Hepatic stellate cell (primary cell): Measurements from ENCODE around the gene CYP2F1.
A peak's percentile ranks its signal among the peaks of the same experiment; 100 is the strongest.
"Not testable (repeated sequence)": the region's sequence is repeated elsewhere in the genome, so short reads cannot be mapped to it uniquely, and the experiment has no call there.

Experiments used
- DNase-seq: peaks from one replicate; pipeline ENCODE4 v3.0.0; 2011; ENCODE audit warnings: low spot score

The CYP2F1 gene

DNA sequence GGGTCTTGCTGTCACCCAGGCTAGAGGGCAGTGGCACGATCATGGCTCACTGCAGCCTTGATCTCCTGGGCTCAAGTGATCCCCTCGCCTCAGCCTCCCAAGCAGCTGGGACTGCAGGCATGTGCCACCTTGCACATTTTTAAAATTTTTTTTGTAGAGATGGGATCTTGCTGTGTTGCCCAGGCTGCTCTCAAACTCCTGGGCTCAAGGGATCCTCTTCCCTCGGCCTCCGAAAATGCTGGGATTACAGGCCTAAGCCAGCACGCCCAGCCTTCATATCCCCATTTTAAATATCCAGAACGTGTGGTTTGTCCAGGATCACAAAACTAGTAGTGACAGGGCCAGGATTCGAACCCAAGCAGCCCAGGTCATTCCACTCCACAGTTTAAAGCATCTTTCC lies 13.1 kb downstream of the CYP2F1 start:
- not testable (repeated sequence) for DNase-seq

DNA sequence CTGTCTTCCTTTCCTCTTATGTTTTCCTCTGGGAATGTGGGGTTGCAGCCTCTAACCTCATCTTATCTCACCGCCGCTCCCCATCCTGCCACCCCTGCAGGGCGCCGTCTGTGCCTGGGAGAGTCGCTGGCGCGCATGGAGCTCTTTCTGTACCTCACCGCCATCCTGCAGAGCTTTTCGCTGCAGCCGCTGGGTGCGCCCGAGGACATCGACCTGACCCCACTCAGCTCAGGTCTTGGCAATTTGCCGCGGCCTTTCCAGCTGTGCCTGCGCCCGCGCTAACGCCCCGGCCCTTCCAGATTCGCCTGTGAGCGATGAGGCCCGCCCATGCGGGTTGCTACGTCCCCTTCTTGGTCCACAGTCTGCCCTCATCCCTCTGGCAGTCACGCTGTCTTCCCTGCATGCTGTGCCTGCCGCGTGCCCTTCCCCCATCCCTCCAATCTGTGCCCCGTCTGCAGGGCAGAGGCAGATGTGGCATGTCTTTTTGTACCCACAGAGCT lies 13.6 kb downstream of the CYP2F1 start:
- peak; percentile 41 for DNase-seq

DNA sequence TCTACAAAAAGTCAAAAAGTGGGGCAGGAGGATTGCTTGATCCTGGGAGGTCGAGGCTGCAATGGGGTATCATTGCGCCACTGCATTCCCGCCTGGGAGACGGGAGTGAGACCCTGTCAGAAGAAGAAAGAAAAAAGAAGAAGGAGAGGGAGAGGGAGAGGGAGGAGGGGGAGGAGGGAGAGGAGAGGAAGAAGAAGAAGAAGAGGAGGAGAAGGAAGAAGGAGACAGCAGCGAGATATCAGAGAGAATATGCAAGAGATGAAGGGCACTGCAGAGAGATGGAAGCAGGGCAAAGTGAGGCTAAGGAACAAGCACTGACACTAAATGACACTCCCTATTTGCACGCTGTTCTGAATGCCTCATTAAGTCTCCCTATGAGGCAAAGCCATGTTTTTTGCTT lies 14.5 kb downstream of the CYP2F1 start:
- DNase-seq = no peak

DNA sequence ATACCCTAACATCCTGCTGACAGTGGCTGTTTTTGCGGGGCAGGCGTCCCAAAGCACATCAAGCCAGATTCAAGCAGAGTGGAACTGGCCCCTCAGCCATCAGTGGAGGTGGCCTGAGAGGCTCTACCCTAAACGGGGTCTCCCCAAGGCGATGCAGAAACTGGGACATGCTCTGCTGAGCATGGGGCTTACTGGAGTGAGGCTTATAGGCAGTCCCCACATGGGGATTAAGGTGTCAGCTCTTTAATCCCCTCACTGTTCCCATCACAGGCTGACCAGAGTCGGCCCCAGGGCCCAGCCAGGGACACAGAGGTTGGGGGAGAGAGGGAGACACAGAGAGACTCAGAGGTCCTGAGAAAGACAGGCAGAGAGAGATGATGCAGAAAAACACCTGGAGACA lies 17.0 kb downstream of the CYP2F1 start:
- DNase-seq = no peak

DNA sequence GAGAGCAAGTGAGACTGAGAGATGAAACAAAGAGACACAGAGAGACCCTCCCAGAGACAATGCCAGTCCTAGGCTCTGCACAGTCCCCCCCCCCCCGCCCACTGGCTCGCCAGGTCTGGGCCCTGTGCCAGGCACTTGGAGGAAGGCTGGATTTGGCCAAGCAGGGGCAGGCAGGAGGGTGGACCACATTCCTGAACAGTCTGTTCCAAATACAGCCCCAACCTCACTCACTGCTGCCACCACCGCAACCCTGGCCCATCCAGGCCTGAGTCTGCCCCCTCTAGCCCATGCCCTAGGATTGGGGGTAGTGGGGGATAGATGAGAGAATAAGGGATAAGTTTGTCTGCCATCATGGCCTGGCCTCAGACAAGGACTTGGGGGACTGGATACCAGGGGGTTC lies 19.0 kb downstream of the CYP2F1 start:
- DNase-seq = no peak

DNA sequence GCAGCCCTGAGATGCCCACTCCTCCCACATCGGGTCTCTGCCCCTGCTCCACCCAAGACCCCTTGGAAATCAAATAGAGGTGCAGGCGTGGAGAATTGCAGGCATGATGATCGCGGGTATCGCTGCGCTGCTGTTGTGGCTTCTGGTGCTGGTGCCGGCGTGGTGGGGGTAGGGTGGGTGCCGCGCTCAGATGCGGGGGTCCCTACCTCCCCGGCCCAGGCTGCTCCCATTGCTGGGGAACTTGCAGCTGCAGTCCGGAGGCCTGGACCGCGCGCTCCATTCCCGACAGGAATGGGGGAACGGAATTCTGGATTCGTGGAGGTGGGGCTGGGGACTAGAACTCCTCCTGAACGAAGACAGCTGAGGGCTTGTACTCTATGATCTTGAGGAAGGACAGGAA lies 20.4 kb downstream of the CYP2F1 start:
- DNase-seq = no peak

DNA sequence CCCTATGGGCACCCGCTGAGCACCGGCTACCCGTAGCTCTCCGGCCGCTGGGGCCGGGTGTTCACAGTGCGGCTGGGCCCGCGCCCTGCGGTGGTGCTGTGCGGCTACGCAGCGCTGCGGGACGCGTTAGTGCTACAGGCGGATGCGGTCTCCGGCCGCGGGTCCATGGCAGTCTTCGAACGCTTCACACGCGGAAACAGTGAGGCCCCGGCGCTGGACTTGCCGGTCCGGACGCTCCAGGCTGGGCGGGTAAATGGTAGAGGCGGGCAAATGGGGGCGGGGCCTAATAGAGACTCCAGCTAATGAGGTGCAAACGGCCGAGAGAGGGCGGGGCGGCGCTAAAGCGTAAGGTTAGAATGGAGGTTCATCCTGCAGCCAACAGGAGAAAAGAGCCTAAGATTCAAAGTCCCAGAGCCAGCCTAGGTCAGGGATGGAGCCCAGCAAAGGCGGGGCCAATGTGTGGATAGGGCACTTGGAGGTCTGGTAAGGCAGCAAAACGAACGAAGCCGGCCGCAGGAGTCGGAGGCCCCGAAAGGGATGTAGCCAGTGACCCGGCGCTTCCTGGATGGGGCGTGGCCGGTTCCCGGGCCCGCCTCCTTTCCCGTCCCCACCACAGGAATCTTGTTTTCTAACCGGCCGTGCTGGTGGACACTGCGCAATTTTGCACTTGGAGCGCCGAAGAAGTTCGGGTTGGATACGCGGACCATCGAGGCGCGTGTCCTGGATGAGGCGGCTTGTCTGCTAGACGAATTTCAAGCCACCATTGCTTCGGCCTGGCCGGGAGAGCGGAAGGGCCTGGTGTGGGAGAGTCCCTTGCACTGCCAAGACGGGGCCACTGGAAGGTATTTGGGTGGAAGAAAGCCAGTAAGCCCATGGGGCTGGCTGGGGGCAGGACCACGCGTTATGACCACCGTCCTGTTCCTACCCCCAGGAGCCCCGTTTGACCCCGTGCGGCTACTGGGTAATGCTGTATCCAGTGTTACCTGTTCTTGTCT lies 21.5 kb downstream of the CYP2F1 start:
- DNase-seq = not testable (repeated sequence)

DNA sequence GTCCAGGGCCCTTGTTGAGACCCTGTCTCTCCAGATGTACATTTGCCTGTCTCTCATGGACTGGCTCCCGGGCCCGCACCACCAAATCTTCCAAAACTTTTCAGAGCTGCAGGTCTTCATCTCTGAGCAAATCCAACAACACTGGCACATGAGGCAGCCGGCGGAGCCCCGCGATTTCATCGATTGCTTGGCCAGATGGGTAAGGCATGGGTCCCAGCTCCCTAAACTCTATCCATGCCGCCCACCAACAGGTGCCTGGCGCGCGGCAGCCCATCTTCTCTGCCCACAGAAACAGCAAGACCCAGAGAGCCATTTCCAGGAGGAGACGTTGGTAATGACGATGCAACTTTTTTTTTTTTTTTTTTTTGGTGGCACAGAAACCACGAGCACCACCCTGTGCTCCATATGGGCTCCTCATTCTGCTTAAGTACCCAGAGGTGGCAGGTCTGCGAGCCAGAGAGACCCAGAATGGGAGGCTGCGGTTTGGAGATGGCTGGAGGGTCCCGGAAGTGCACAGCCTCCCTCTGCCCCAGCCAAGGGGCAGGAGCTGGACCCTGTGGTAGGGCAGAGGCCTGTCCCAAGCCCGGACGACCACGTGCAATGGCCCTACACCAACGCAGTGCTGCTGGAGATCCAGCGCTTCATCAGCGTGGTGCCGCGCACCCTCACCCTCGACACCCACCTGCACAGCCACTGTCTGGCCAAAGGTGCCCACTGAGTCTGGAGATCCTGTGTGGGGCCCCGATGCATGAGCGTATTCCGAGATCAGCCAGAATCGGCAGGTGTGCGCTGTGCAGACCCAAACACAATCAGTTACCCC lies 22.6 kb downstream of the CYP2F1 start:
- DNase-seq = no peak

DNA sequence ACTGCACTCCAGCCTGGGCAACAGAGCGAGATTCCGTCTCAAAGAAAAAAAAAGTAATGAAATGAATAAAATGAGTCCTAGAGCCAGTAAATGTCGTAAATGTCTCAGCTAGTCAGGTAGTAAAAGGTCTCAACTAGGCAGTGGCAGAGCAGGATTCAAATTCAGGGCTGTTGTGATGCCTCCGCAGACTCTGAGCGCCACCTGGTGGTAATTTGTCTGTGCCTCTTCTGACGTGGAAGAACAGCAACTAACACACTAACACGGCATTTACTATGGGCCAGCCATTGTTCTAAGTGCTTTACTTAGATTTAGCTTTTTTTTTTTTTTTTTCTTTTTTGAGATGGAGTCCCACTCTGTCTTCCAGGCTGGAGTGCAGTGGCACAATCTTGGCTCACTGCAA lies 30.2 kb downstream of the CYP2F1 start:
- peak; percentile 55 for DNase-seq

DNA sequence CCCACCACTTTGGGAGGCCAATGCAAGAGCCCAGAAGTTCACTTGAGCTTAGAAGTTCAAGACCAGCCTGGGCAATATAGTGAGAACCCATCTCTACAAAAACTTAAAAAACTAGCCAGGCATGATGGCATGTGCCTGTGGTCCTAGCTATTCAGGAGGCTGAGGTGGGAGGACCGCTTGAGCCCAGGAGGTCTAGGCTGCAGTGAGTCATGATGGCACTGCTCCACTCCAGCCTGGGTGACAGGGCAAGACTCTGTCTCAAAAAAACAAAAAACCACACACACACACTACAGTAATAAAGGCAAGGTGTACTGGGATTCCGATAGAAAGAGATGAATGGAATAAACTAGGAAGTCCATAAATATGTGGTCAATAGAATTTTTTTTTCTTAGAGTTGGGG lies 35.6 kb downstream of the CYP2F1 start:
- no peak for DNase-seq

DNA sequence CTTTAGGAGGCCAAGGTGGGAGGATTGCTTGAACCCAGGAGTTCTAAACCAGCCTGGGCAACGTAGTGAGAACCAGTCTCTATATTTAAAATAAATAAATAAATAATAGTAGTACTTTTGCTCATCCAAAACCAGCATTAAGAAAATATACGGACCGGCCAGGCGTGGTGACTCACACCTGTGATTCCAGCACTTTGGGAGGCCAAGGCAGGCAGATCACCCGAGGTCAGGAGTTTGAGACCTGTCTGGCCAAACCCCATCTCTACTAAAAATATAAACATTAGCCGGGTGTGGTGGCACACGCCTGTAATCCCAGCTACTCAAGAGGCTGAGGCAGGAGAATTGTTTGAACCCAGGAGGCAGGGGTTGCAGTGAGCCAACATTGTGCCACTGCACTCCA lies 36.8 kb downstream of the CYP2F1 start:
- DNase-seq = not testable (repeated sequence)

DNA sequence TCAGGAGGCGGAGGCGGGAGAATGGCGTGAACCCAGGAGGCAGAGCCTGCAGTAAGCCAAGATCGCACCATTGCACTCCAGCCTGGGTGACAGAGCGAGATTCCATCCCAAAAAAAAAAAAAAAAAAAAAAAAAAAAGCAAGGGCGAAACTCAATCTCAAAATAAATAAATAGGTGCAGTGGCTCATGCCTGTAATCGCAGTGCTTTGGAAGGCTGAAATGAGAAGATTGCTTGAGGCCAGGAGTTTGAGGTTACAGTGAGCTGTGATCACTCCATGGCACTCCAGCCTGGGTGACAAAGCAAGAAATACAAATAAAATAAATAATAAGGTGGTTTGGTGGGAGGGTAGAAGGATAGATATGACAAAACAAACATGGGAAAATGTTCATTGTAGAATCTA lies 39.8 kb downstream of the CYP2F1 start:
- no peak for DNase-seq

DNA sequence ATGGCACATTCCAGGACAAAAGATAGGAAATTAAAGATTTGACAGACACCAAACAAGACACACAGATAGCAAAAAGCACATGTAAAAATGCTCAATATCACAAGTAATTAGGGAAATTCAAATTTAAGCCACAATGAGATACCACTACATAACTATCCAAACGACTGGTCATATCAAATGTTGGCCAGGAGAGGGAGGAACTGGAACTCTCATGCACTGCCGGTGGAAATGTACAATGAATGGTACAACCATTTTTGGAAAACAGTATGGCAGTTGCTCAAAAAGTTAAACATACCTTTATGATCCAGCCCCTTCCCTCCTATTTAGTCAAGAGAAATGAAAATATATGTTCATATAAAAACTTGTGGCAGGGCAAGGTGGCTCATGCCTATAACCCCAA lies 42.0 kb downstream of the CYP2F1 start:
- DNase-seq = no peak

DNA sequence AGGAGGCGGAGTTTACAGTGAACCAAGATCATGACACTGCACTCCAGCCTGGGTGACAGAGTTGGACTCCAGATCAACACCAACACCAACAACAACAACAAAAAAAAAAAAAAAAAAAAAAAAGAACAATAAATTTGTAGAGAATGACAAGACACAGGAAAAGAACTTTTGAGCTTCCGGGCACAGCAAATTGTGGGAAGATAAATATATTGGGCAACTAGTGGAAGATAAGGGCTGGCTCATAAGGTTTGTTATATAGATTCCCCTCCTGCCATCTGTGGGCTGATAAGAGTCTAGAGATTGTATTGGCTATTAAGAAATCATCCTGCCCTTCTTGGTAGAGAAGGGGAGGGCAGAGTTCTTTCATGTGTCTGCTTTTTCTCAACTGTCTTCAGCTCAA lies 45.6 kb downstream of the CYP2F1 start:
- no peak for DNase-seq

DNA sequence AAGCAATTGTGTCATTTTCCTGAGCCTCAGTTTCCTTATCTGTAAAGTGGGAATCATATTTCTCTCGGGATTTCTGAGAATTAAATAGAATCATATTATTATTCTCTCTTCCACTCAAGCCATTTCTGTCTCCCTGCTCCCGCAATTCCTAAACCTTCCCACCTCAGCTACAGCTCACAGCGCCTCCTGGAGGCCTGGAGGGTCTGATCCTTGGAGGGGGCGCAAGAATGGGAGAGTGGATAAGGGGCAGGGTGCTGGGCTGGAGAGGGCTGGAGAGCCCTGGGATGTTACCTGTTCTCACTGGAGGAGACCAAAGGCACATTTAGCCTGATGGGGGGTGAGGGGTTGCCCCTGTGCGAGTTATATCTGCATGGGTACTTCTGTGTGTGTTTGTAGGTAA lies 47.7 kb downstream of the CYP2F1 start:
- DNase-seq = no peak

DNA sequence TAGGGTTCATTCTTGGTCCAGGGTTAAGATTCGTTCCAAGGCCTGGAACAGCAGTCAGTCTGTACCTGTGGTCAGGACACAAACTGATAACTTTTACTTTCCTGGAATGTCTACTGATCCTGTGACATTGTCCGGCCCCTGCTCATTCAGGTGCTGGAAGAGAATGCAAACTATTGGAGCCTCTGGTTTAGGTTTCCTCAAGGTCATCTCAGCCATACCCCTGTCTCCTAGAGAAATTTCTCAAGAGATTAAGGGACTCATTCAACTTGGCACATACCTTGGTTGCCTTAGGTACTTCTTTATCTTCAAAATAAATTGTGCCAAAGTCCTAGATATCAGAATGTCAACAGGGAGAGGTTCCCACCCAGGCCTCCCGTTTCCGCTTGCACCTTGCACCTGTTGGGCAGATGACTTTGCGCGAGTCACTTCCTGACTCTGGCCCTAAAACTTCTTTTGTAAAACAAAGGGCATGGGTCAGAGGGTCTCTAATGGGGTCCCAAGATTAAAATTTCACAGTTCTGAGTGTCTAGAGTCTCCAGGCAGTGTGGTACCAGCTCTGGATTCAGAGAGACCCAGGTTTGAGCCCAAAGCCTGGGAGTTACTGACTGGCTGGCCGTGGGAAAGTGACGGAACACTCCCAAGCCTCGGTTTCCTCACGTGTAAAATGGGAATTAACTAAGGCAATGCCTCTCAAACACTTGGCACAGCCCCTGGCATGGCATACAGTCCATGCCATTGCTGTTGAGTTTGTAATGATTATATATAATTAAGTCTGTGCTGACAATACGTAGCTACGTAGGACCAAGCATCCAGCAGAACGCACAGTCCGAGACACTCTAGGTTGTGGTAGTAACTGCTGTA lies 52.9 kb downstream of the CYP2F1 start:
- DNase-seq = no peak

DNA sequence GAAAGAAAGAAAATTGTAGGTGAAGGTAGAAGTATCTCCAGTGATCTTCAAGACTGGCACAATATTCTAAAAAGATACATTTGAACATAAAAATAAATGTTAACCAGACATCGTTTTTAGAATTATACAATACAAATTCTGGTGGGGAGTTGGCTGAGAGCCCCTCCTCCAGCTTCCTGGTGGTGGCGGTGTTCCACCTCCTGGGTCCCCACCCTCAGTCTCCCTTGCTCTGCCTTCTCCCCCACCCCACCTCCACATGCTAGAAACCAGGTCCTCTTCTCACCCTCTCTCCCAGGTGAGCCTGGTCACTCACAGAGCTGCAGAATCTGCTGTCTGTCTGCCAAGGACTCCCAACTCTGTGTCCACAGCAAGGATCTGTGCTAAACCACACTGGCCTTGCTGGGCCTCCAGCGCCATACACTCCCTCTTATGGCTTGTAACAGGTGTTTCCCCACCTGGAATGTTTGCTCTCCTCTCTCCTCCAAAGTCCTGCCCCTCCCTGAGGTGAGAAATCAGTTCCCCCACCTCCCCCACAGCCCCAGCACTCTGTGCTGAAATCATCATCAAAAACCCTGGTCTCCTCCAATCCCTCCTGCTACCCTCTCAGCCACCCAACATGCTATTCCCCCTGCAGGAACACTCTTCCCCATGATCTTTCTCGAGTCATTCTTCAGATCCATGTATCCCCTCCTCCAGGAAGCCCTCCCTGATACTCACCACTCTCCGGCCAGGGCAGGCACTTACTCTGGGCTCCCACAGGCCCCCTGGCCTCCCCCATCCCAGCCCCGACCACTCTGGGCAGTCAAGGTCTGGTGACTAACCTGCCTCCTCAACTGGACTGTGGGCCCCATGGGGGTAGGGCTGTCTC lies 58.3 kb downstream of the CYP2F1 start:
- DNase-seq = no peak

DNA sequence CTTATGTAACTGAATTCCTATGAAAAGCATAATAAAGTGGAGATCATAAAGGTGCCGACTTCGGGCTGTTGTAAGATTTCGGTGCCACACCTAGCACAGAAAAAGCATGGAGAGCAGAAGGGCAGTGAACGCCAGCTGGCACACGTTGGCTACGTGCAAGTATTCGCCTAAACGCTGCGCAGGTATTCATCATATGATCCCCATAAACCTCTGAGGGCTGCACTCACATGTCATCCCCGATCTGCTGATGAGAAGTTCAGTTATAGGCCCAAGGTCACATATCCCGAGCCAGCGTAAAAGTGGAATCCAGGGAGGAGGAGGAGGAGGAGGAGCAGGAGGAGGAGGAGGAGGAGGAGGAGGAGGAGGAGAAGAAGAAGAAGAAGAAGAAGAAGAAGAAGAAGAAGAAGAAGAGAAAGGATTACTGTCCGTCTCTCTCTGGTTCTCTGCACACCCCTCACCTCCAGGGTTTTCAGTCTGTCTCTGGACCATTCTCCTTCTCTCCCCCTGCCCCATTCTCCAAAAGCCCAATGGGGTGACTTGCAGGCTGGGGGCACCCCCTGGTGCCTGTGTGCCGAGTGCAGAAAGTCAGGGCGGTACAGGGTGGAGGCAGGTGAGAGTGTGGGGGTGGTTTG lies 60.2 kb downstream of the CYP2F1 start:
- no peak for DNase-seq

DNA sequence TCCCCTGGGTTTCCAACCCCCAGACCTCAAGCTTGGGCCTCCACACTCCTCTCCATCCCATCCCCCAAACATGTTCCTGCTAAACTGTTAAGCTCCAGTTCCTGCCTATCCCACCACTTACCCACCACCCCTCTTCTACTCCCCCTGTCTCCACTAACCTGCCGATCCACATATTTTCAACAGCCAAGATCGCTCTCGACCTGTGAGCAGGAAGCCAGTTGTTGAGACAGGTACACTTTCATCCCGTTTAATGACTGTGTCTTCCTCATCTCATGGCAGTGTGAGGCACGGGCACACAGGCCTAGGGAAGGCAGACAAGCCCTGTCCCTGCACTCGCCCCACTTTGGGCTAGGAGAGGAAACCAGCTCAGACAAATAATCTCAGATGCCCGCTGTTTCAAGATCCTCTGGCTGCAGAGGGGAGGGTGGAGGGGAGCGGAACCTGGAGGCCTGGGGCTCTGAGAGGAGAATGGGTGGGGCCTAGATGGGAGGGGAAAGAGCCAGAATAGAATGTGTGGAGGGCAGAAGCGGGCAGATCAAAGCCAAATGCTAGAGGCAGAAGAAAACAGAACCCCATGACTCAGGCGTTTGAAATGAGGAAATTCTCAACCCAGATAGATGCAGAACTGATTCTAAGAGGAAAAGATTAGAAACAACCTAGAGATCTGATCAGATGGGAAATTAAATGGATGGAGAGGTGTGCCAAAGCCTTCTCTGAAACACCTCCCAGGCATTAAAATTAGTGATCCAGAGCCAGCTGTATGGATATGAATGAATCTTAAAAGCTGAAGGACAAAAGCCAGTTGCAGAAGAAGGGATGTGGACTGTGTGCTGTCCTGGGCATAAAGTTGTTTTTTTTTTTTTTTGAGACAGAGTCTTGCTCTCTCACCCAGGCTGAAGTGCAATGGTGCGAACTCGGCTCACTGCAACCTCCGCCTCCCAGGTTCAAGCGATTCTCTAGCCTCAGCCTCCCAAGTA lies 61.9 kb downstream of the CYP2F1 start:
- DNase-seq = peak; percentile 74
